GM19193 (cell line): Measurements from ENCODE around the gene CASKIN1.

Source experiments
- POLR2A ChIP-seq: IDR thresholded peaks from 4 replicates; pipeline ENCODE4 v1.6.1; 2011; ENCODE audit not compliant: insufficient read depth, insufficient read length; ENCODE audit errors: extremely low read depth

Gene CASKIN1

GRCh38 chr16:2190002-2190658, 6.3 kb downstream of the CASKIN1 start:
- no peak for TF ChIP-seq POLR2A

GRCh38 chr16:2189252-2189893, 7.0 kb downstream of the CASKIN1 start:
- TF ChIP-seq POLR2A: no peak

GRCh38 chr16:2188395-2188794, 8.0 kb downstream of the CASKIN1 start:
- TF ChIP-seq POLR2A: no peak

GRCh38 chr16:2187212-2187611, 9.2 kb downstream of the CASKIN1 start:
- no peak for TF ChIP-seq POLR2A

GRCh38 chr16:2186505-2186904, 9.9 kb downstream of the CASKIN1 start:
- TF ChIP-seq POLR2A: no peak

- no peak for TF ChIP-seq POLR2A
These were observed 10.3 kb downstream of the CASKIN1 start for GRCh38 chr16:2186064-2186463.

- TF ChIP-seq POLR2A: no peak
These were observed 11.4 kb downstream of the CASKIN1 start for GRCh38 chr16:2184962-2185361.

- TF ChIP-seq POLR2A: no peak
These were observed 12.1 kb downstream of the CASKIN1 start for GRCh38 chr16:2184346-2184745.

- no peak for TF ChIP-seq POLR2A
These were observed 12.7 kb downstream of the CASKIN1 start for GRCh38 chr16:2183671-2184070.

GRCh38 chr16:2181952-2182351, 14.5 kb downstream of the CASKIN1 start:
- TF ChIP-seq POLR2A: no peak

GRCh38 chr16:2180962-2181923, 15.2 kb downstream of the CASKIN1 start:
- TF ChIP-seq POLR2A: no peak

GRCh38 chr16:2180461-2180860, 15.9 kb downstream of the CASKIN1 start:
- TF ChIP-seq POLR2A: no peak

GRCh38 chr16:2179576-2179975, 16.8 kb downstream of the CASKIN1 start:
- TF ChIP-seq POLR2A: no peak

- TF ChIP-seq POLR2A: no peak
These were observed 17.3 kb downstream of the CASKIN1 start for GRCh38 chr16:2179107-2179501.

- TF ChIP-seq POLR2A: no peak
These were observed 17.9 kb downstream of the CASKIN1 start for GRCh38 chr16:2178321-2179106.

GRCh38 chr16:2177561-2177960, 18.8 kb downstream of the CASKIN1 start:
- TF ChIP-seq POLR2A: no peak

GRCh38 chr16:2177101-2177500, 19.3 kb downstream of the CASKIN1 start:
- TF ChIP-seq POLR2A: no peak
